OCI-LY7 (cell line): ENCODE results near the gene KDM2B. TPM values are rescaled to one million over a fixed set of nuclear protein-coding genes. Genes with fewer than 3 reads are reported as not detected.
A peak's percentile ranks its signal among the peaks of the same experiment; 100 is the strongest.
"Not testable (repeated sequence)": the region's sequence is repeated elsewhere in the genome, so short reads cannot be mapped to it uniquely, and the experiment has no call there.

Source experiments
- BruUV-seq: library from RNA; stranded (reverse); fragments of 400-500 nt; replicated peaks from 2 replicates; lab custom pipeline; 2021; lab: Mats Ljungman, UMichigan
- CTCF ChIA-PET: fragments of 300-600 bp; sonication (Branson Sonifier 250); formaldehyde crosslinking; loops from one replicate; lab custom pipeline; 2022; ENCODE audit warnings: antibody characterized with exemption; ENCODE audit not compliant: unreplicated experiment; lab: Charles Lee
- POLR2A ChIA-PET: fragments of 300-600 bp; sonication (Branson Sonifier 250); formaldehyde crosslinking; loops from one replicate; lab custom pipeline; 2022; ENCODE audit warnings: antibody characterized with exemption; lab: Charles Lee
- DNase-seq: peaks from one replicate; pipeline ENCODE4 v3.0.0-alpha.2; 2015; ENCODE audit warnings: low spot score
- H2AFZ ChIP-seq: fragments of 200-600 bp; sonication (generic), shearing (Covaris generic); 2 replicates; pipeline ENCODE4 v1.6.1; 2014; ENCODE audit warnings: mild to moderate bottlenecking, antibody characterized with exemption, low read length, moderate library complexity
- H3K27ac ChIP-seq: fragments of 200-600 bp; sonication (generic); 2 replicates; pipeline ENCODE4 v1.5.1; 2014; ENCODE audit warnings: mixed run types, low read depth, mild to moderate bottlenecking, moderate library complexity, low read length, inconsistent platforms; ENCODE audit not compliant: poor library complexity, severe bottlenecking
- H3K36me3 ChIP-seq: fragments of 200-600 bp; sonication (generic); 2 replicates; pipeline ENCODE4 v1.6.1; 2014; ENCODE audit warnings: mild to moderate bottlenecking, antibody characterized with exemption, low read length, moderate library complexity, mixed read lengths; ENCODE audit not compliant: insufficient read depth
- H3K4me1 ChIP-seq: fragments of 200-600 bp; sonication (generic); 2 replicates; pipeline ENCODE4 v1.5.1; 2014; ENCODE audit warnings: mild to moderate bottlenecking, low read length; ENCODE audit not compliant: insufficient read depth, poor library complexity, severe bottlenecking
- H3K4me2 ChIP-seq: fragments of 200-600 bp; sonication (generic); 2 replicates; pipeline ENCODE4 v1.6.1; 2014; ENCODE audit warnings: mild to moderate bottlenecking, low read length
- H3K4me3 ChIP-seq: fragments of 200-600 bp; sonication (generic); 2 replicates; pipeline ENCODE4 v1.5.1; 2014; ENCODE audit warnings: mild to moderate bottlenecking, low read depth, low read length; ENCODE audit not compliant: poor library complexity, severe bottlenecking
- H3K79me2 ChIP-seq: fragments of 200-600 bp; sonication (generic); 2 replicates; pipeline ENCODE4 v1.6.1; 2016; ENCODE audit warnings: low read depth, mild to moderate bottlenecking, low read length, moderate library complexity, mixed read lengths; ENCODE audit not compliant: insufficient read depth
- H3K9me2 ChIP-seq: fragments of 200-600 bp; sonication (generic); 2 replicates; pipeline ENCODE4 v1.6.1; 2016; ENCODE audit warnings: mild to moderate bottlenecking, low read length, mixed read lengths; ENCODE audit not compliant: insufficient read depth
- H3K9me3 ChIP-seq: fragments of 200-600 bp; sonication (generic); 2 replicates; pipeline ENCODE4 v1.6.1; 2014; ENCODE audit warnings: mild to moderate bottlenecking, mixed run types, low read length, mixed read lengths
- H4K20me1 ChIP-seq: fragments of 200-600 bp; sonication (generic); 2 replicates; pipeline ENCODE4 v1.6.1; 2014; ENCODE audit warnings: mild to moderate bottlenecking, antibody characterized with exemption, low read length, moderate library complexity, mixed read lengths; ENCODE audit not compliant: insufficient read depth
- CTCF ChIP-seq: fragments of 200-600 bp; sonication (generic); conservative IDR thresholded peaks from 2 replicates; pipeline ENCODE4 v1.5.1; 2014; ENCODE audit warnings: mild to moderate bottlenecking, antibody characterized with exemption, low read length, moderate library complexity, mixed read lengths
- EZH2phosphoT487 ChIP-seq: fragments of 200-600 bp; sonication (generic); IDR thresholded peaks from 2 replicates; pipeline ENCODE4 v1.6.1; 2018; ENCODE audit warnings: low read depth, borderline replicate concordance, mild to moderate bottlenecking, mixed run types, antibody characterized with exemption, low read length, moderate library complexity, mixed read lengths
- intact Hi-C: fragments of 100-400 bp; cut with micrococcal nuclease; formaldehyde crosslinking; loops from one replicate; pipeline ENCODE4 v1.10.0; 2022; ENCODE audit not compliant: unreplicated experiment
- total RNA-seq, 2 experiments: library from RNA; depleted of rRNA in 1 of 2; stranded (reverse); fragments of >200 nt in 1 of 2; shearing (Covaris generic) in 1 of 2; gene quantifications; 2 replicates each; pipeline ENCODE4 v1.2.3, GENCODE V29; 2014 to 2022

Gene KDM2B
- total RNA-seq, 2 experiments from 2014 or later, result 78.5 to 88.0 TPM

DNA sequence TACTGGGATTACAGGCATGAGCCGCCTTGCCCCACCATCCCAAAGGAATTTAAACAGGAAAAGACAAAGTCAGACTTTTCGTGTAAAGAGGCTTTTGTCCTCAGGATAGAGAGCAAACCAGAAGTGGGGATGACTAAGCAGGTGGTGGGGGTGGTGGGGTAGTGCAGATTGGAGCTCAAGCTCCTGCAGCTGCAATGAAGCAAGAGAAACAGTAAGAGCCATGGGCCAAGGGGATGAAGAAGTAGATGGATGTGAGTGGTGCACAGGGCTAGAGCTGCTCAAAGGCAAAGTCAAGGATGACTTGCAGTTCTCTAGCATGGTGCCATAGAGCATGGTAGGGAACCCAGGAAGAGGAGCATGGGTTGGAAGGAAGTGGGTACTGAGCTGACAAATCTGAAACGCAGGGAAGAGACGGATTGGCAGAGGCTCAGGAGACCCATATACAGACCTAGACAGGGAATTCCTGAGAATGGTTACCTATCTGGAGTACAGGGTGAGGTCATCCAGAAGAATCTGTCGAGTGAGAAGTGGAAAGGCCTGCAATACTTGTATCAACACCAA is 192.3 kb downstream of the KDM2B start:
- intact Hi-C loops, result no loop called here
- Histone ChIP-seq H3K27ac (no peak overlapping the region), H2AFZ (no peak overlapping the region), H3K36me3 (no peaks in the 10 kb centered on the region), H3K9me3 (no peaks in the 10 kb centered on the region), H3K9me2 (no peaks in the 10 kb centered on the region), H3K79me2 (no peaks in the 10 kb centered on the region), H4K20me1 (no peaks in the 10 kb centered on the region), H3K4me1 (no peaks in the 10 kb centered on the region), H3K4me2 (no peak overlapping the region), H3K4me3 (no peak overlapping the region)
- ChIA-PET CTCF (no interaction called here), POLR2A (interaction anchor here (0.6 kb wide), 2 partner anchors 41 to 167 kb away, joined by 3 to 5 read pairs; no protein-coding TSS in a partner anchor)
- no TSS peak for BruUV-seq
- DNase-seq, result no peak
- TF ChIP-seq EZH2phosphoT487, result no peak
- no peak for TF ChIP-seq CTCF

GRCh38 chr12:121384891-121385290 is 195.9 kb downstream of the KDM2B start:
- H4K20me1 ChIP-seq, H3K27ac ChIP-seq, H2AFZ ChIP-seq, H3K4me3 ChIP-seq, BruUV-seq, H3K79me2 ChIP-seq, H3K9me2 ChIP-seq, intact Hi-C loops, CTCF ChIA-PET, H3K9me3 ChIP-seq, H3K4me2 ChIP-seq, H3K36me3 ChIP-seq, DNase-seq, H3K4me1 ChIP-seq: not testable (repeated sequence)
- POLR2A ChIA-PET, result interaction anchor here (0.7 kb wide), 2 partner anchors 29 to 181 kb away, joined by 6 to 7 read pairs; no protein-coding TSS in a partner anchor

- no peak overlapping the region for H2AFZ ChIP-seq
- H3K4me2 ChIP-seq, result no peak overlapping the region
- no peaks in the 10 kb centered on the region for H3K9me3 ChIP-seq
- no peaks in the 10 kb centered on the region for H3K9me2 ChIP-seq
- H3K4me1 ChIP-seq, result no peaks in the 10 kb centered on the region
- intact Hi-C loops, result no loop called here
- ChIA-PET CTCF (no interaction called here), POLR2A (interaction anchor here (0.7 kb wide), 1 partner anchor 164 kb away, joined by 3 read pairs; no protein-coding TSS in a partner anchor)
- DNase-seq, result no peak
- H4K20me1 ChIP-seq, result no peaks in the 10 kb centered on the region
- H3K36me3 ChIP-seq, result no peaks in the 10 kb centered on the region
- no TSS peak for BruUV-seq
- H3K79me2 ChIP-seq, result no peaks in the 10 kb centered on the region
- H3K4me3 ChIP-seq, result no peak overlapping the region
- H3K27ac ChIP-seq, result no peak overlapping the region
- TF ChIP-seq EZH2phosphoT487 (no peak), CTCF (0 out of 2 replicates have a peak, but pooled peaks have one; percentile 38)
Measured at GRCh38 chr12:121383601-121384021, 197.2 kb downstream of the KDM2B start.
